Panc1 (cell line): ENCODE data around the gene TMEM239. TPM values are rescaled to one million over a fixed set of nuclear protein-coding genes. Genes with fewer than 3 reads are reported as not detected.

Experiments used
- ATAC-seq: fragments of 200-7000 bp; cut with Tn5 transposase; 2 replicates; pipeline ENCODE4 v1.9.1; 2020; ENCODE audit warnings: mild to moderate bottlenecking, moderate library complexity
- BruUV-seq: library from RNA; stranded (reverse); fragments of 400-500 nt; replicated peaks from 2 replicates; lab custom pipeline; 2021; lab: Mats Ljungman, UMichigan
- CTCF ChIA-PET: fragments of 300-600 bp; sonication (Branson Sonifier 250); formaldehyde crosslinking; loops from one replicate; lab custom pipeline; 2022; ENCODE audit warnings: antibody characterized with exemption; lab: Charles Lee
- POLR2A ChIA-PET: fragments of 300-600 bp; sonication (Branson Sonifier 250); formaldehyde crosslinking; loops from one replicate; lab custom pipeline; 2022; ENCODE audit warnings: antibody characterized with exemption; lab: Charles Lee
- DNase-seq: peaks from one replicate; pipeline ENCODE4 v3.0.0-alpha.2; 2010; ENCODE audit warnings: low read depth, low spot score
- H3K27ac ChIP-seq: 2 replicates; pipeline ENCODE4 v1.5.1; 2011; ENCODE audit warnings: mild to moderate bottlenecking, low read length, inconsistent platforms
- H3K27me3 ChIP-seq: fragments of 200-500 bp; sonication (Bioruptor generic); 2 replicates; pipeline ENCODE4 v1.6.0; 2014; ENCODE audit warnings: low read length, inconsistent platforms; ENCODE audit not compliant: control insufficient read depth, insufficient read depth
- H3K36me3 ChIP-seq: fragments of 200-500 bp; sonication (Bioruptor generic); 2 replicates; pipeline ENCODE4 v1.5.1; 2014; ENCODE audit warnings: inconsistent platforms, mild to moderate bottlenecking, low read length, moderate library complexity; ENCODE audit not compliant: control insufficient read depth, insufficient read depth
- H3K4me1 ChIP-seq: 2 replicates; pipeline ENCODE4 v1.5.1; 2011; ENCODE audit warnings: inconsistent platforms, mild to moderate bottlenecking, low read length, moderate library complexity; ENCODE audit not compliant: control insufficient read depth, insufficient read depth
- H3K4me3 ChIP-seq, 2 experiments: 2 replicates each; pipeline ENCODE4 v1.5.1; 2011 to 2012; ENCODE audit warnings: low read depth in 2 of 2, low read length in 2 of 2, mild to moderate bottlenecking in 2 of 2, inconsistent platforms in 1 of 2, moderate library complexity in 1 of 2
- H3K9me3 ChIP-seq: fragments of 200-500 bp; sonication (Bioruptor generic); 2 replicates; pipeline ENCODE4 v1.5.1; 2014; ENCODE audit warnings: low read depth, mild to moderate bottlenecking, inconsistent platforms, low read length, moderate library complexity; ENCODE audit not compliant: control insufficient read depth, insufficient read depth
- CTCF ChIP-seq: fragments of 450-650 bp; IDR thresholded peaks from 2 replicates; pipeline ENCODE4 v1.5.1; 2017; ENCODE audit warnings: mild to moderate bottlenecking
- POLR2AphosphoS5 ChIP-seq: IDR thresholded peaks from 2 replicates; pipeline ENCODE4 v1.6.1; 2012; ENCODE audit warnings: mild to moderate bottlenecking, low read depth, low read length, moderate library complexity
- SIN3A ChIP-seq: IDR thresholded peaks from 2 replicates; pipeline ENCODE4 v1.6.1; 2012; ENCODE audit warnings: low read depth, mild to moderate bottlenecking, low read length, moderate library complexity, borderline replicate concordance; ENCODE audit not compliant: insufficient read depth
- TCF7L2 ChIP-seq: IDR thresholded peaks from 2 replicates; pipeline ENCODE4 v1.6.1; 2011; ENCODE audit warnings: mild to moderate bottlenecking, low read depth, low read length, inconsistent platforms
- in situ Hi-C: cut with HindIII; loops from 2 replicates; pipeline ENCODE4 v1.10.0; 2016; ENCODE audit warnings: low sequenced_read_pairs, low pct_unique_long_range_greater_than_20kb
- intact Hi-C: fragments of 100-400 bp; cut with micrococcal nuclease; formaldehyde crosslinking; loops from one replicate; pipeline ENCODE4 v1.10.0; 2022; ENCODE audit not compliant: unreplicated experiment
- total RNA-seq: library from RNA; stranded (reverse); gene quantifications from one replicate; pipeline ENCODE4 v1.2.1, GENCODE V29; 2021; ENCODE audit not compliant: unreplicated experiment
- TF ChIP-seq, protein P1 (sequence below), 2 experiments: IDR thresholded peaks; 2 replicates each; pipeline ENCODE4 v1.6.1; 2011 to 2012; ENCODE audit warnings: low read depth in 2 of 2, control low read depth in 1 of 2, low read length in 1 of 2, mild to moderate bottlenecking in 1 of 2, moderate library complexity in 1 of 2; ENCODE audit not compliant: insufficient read depth in 1 of 2

Gene TMEM239
- total RNA-seq, 1 experiment from 2014 or later: not detected

GRCh38 chr20:2846698-2847097, 30.5 kb downstream of the TMEM239 start:
- ATAC-seq (no peak), DNase-seq (no peak)
- intact Hi-C loops (no loop called here), in situ Hi-C loops (no loop called here)
- ChIA-PET POLR2A (no interaction called here), CTCF (no interaction called here)
- no peak overlapping the region for H3K27ac ChIP-seq
- no peaks in the 10 kb centered on the region for H3K36me3 ChIP-seq
- no peaks in the 10 kb centered on the region for H3K27me3 ChIP-seq
- BruUV-seq: no TSS peak
- no peak overlapping the region for H3K4me3 ChIP-seq
- TF ChIP-seq, protein P1, sequence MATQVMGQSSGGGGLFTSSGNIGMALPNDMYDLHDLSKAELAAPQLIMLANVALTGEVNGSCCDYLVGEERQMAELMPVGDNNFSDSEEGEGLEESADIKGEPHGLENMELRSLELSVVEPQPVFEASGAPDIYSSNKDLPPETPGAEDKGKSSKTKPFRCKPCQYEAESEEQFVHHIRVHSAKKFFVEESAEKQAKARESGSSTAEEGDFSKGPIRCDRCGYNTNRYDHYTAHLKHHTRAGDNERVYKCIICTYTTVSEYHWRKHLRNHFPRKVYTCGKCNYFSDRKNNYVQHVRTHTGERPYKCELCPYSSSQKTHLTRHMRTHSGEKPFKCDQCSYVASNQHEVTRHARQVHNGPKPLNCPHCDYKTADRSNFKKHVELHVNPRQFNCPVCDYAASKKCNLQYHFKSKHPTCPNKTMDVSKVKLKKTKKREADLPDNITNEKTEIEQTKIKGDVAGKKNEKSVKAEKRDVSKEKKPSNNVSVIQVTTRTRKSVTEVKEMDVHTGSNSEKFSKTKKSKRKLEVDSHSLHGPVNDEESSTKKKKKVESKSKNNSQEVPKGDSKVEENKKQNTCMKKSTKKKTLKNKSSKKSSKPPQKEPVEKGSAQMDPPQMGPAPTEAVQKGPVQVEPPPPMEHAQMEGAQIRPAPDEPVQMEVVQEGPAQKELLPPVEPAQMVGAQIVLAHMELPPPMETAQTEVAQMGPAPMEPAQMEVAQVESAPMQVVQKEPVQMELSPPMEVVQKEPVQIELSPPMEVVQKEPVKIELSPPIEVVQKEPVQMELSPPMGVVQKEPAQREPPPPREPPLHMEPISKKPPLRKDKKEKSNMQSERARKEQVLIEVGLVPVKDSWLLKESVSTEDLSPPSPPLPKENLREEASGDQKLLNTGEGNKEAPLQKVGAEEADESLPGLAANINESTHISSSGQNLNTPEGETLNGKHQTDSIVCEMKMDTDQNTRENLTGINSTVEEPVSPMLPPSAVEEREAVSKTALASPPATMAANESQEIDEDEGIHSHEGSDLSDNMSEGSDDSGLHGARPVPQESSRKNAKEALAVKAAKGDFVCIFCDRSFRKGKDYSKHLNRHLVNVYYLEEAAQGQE (IDR thresholded peaks at IDR 0.05; ENCODE audit: insufficient read depth in 1 of 2, low read depth in 2 of 2, low read length in 1 of 2): no peak
- TF ChIP-seq POLR2AphosphoS5 (no peak), TCF7L2 (no peak), CTCF (no peak), SIN3A (no peak)
- H3K9me3 ChIP-seq: no peaks in the 10 kb centered on the region
- H3K4me1 ChIP-seq: no peaks in the 10 kb centered on the region

GRCh38 chr20:2847802-2848201, 31.6 kb downstream of the TMEM239 start:
- no peak overlapping the region for H3K4me3 ChIP-seq
- ChIA-PET CTCF (no interaction called here), POLR2A (no interaction called here)
- ATAC-seq (no peak), DNase-seq (no peak)
- no peaks in the 10 kb centered on the region for H3K4me1 ChIP-seq
- no peaks in the 10 kb centered on the region for H3K36me3 ChIP-seq
- TF ChIP-seq SIN3A (no peak), CTCF (no peak), POLR2AphosphoS5 (no peak), TCF7L2 (no peak)
- TF ChIP-seq, protein P1 (IDR thresholded peaks at IDR 0.05; ENCODE audit: insufficient read depth in 1 of 2, low read depth in 2 of 2, low read length in 1 of 2): no peak
- in situ Hi-C loops: no loop called here
- H3K9me3 ChIP-seq: no peaks in the 10 kb centered on the region
- intact Hi-C loops: no loop called here
- BruUV-seq: no TSS peak
- no peak overlapping the region for H3K27ac ChIP-seq
- no peaks in the 10 kb centered on the region for H3K27me3 ChIP-seq
